Kidney (tissue), 14 donors: ENCODE results near the gene LRRC72. TPM values are rescaled to one million over a fixed set of nuclear protein-coding genes. Genes with fewer than 3 reads are reported as not detected.

Experiments used
- DNase-seq, 5 donors: peaks; one replicate each; pipeline ENCODE4 v3.0.0-alpha.2; 2013 to 2020
- FAIRE-seq: peaks from 2 replicates; lab custom pipeline; 2012; peaks lifted over from hg19 to GRCh38; lab: Jason Lieb, UNC
- H3K27ac ChIP-seq, 2 donors: one replicate each; pipeline ENCODE4 v1.7.0; 2013; ENCODE audit warnings: low read depth in 2 of 2, low read length in 2 of 2, inconsistent platforms in 1 of 2
- H3K27me3 ChIP-seq: one replicate; pipeline ENCODE4 v1.7.1; 2013; ENCODE audit warnings: low read length, inconsistent platforms; ENCODE audit not compliant: control insufficient read depth, insufficient read depth
- H3K36me3 ChIP-seq, 3 donors: one replicate each; pipeline versions ENCODE4 v1.7.0 to v1.7.1; 2013; ENCODE audit warnings: low read length in 3 of 3, control low read depth in 1 of 3, inconsistent platforms in 1 of 3; ENCODE audit not compliant: insufficient read depth in 3 of 3, control insufficient read depth in 2 of 3
- H3K4me1 ChIP-seq, 3 donors: one replicate each; pipeline versions ENCODE4 v1.7.0 to v1.7.1; 2013; ENCODE audit warnings: low read length in 3 of 3, inconsistent platforms in 1 of 3, low read depth in 1 of 3; ENCODE audit not compliant: control insufficient read depth in 2 of 3, insufficient read depth in 2 of 3
- H3K4me3 ChIP-seq, 3 donors: one replicate each; pipeline versions ENCODE4 v1.7.0 to v1.8.1; 2013; ENCODE audit warnings: low read length in 3 of 3, control low read depth in 1 of 3, inconsistent platforms in 1 of 3
- H3K9ac ChIP-seq, 3 donors: one replicate each; pipeline versions ENCODE4 v1.7.0 to v1.7.1; 2013; ENCODE audit warnings: low read length in 3 of 3, control low read depth in 1 of 3, inconsistent platforms in 1 of 3
- H3K9me3 ChIP-seq, 3 donors: one replicate each; pipeline versions ENCODE4 v1.7.0 to v1.7.1; 2013; ENCODE audit warnings: low read length in 3 of 3, control low read depth in 1 of 3, inconsistent platforms in 1 of 3; ENCODE audit not compliant: control insufficient read depth in 2 of 3, insufficient read depth in 1 of 3
- CTCF ChIP-seq: IDR thresholded peaks from 3 replicates; pipeline ENCODE4 v1.5.1; 2012; ENCODE audit warnings: mild to moderate bottlenecking, moderate library complexity, borderline replicate concordance; ENCODE audit not compliant: insufficient read depth; ENCODE audit errors: extremely low read depth
- intact Hi-C: fragments of 100-400 bp; cut with DNase I; formaldehyde crosslinking; loops from one replicate; pipeline ENCODE4 v1.11.1; 2022
- polyA plus RNA-seq: library from polyadenylated mRNA; stranded (reverse); fragments of 350-450 nt; fragmentation: Illumina TruSeq; extraction: RNeasy Lipid Tissue Mini Kit (QIAGEN cat#74804); gene quantifications from one replicate; pipeline ENCODE4 v1.2.3, GENCODE V29; 2014; ENCODE audit warnings: low read depth, low replicate concordance; ENCODE audit not compliant: insufficient read depth
- total RNA-seq: library from RNA; stranded (reverse); fragmentation: NEBNext Ultra II Directional; extraction: Animal tissue kit (Norgen Biotek cat#: 25700); gene quantifications from one replicate; pipeline ENCODE4 v1.2.1, GENCODE V29; 2021
- donor health status: control.
- donor health status: control.
- donor health status: control.
- donor health status: control.
- donor health status: control.
- donor health status: DM: yes; HTN: yes; CAD: no.
- donor health status: Normal renal cell carcinoma (clear cell type).

The LRRC72 gene
- total and polyA plus RNA-seq, 2 donors from 2014 or later: not detected

DNA sequence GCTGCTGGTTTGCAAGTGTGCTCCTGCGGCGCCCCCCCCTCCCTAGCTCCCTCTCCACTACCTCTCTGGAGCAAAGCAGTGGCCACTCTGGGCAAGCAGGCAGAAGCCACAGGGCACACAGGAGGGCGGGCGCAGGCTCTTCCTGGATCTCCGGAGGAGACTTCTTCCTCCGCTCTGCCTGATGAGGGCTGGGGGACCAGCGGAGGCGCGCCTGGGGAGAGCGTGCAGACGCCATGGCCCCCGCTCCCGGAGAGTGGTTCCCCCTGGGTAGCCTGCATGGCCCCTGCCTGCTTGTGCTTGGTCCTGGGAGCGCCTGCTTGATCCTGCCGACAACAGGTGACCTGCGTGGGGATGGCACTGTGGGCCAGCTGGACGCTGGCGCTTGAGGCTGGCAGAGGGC, 89.9 kb downstream of the LRRC72 start:
- Histone ChIP-seq H3K4me3 (no peak overlapping the region), H3K27me3 (no peaks in the 10 kb centered on the region), H3K9me3 (no peaks in the 10 kb centered on the region), H3K4me1 (no peaks in the 10 kb centered on the region), H3K27ac (no peak overlapping the region), H3K36me3 (peaks cover 4 to 13% (median 5%) of the 10 kb centered on the region in 3 donors), H3K9ac (no peak overlapping the region)
- intact Hi-C loops: no loop called here
- FAIRE-seq: no peak
- DNase-seq: peak in 1 of 5 donors; percentile 72
- TF ChIP-seq CTCF: no peak

DNA sequence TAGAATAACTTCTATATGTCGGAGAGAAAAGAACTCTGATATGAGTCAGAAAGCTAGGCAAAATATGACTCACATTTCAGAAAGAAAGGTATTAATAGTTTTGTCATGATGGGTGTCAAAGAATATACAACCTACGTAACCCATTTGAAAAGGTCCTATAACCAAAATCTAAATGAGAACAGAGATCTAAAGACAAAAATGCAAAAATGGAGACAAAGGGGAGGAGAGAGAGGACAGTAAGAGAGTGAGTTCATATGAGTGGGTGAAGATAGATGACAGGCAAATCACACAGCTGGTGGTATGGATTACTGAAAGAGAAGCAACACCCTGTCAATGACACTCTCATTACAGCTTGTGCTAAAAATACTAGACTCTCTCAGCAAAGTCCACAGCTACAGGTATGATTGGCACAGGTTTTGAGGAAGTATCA, 93.4 kb downstream of the LRRC72 start:
- intact Hi-C loops: no loop called here
- TF ChIP-seq CTCF: no peak

GRCh38 chr7:16626388-16626787, 99.8 kb downstream of the LRRC72 start:
- H3K4me3 ChIP-seq: no peak overlapping the region
- DNase-seq (no peak), FAIRE-seq (no peak)
- H3K36me3 ChIP-seq: peaks cover 3 to 10% (median 5%) of the 10 kb centered on the region in 3 donors
- H3K27ac ChIP-seq: no peak overlapping the region
- intact Hi-C loops: no loop called here
- no peaks in the 10 kb centered on the region for H3K27me3 ChIP-seq
- no peaks in the 10 kb centered on the region for H3K4me1 ChIP-seq
- TF ChIP-seq CTCF: no peak
- H3K9ac ChIP-seq: no peak overlapping the region
- no peaks in the 10 kb centered on the region for H3K9me3 ChIP-seq

More for the DNA sequence above, 93.4 kb downstream of the LRRC72 start:
- no peaks in the 10 kb centered on the region for H3K9me3 ChIP-seq
- H3K4me3 ChIP-seq: no peak overlapping the region
- no peak overlapping the region for H3K9ac ChIP-seq
- H3K4me1 ChIP-seq: no peaks in the 10 kb centered on the region
- no peak for DNase-seq
- H3K27me3 ChIP-seq: no peaks in the 10 kb centered on the region
- FAIRE-seq: no peak
- H3K27ac ChIP-seq: no peak overlapping the region
- peaks cover 5 to 18% (median 6%) of the 10 kb centered on the region in 3 donors for H3K36me3 ChIP-seq

- TF ChIP-seq CTCF: no peak
- Histone ChIP-seq H3K4me3 (no peak overlapping the region), H3K27ac (no peak overlapping the region), H3K9me3 (no peaks in the 10 kb centered on the region), H3K36me3 (peaks cover 3 to 10% (median 5%) of the 10 kb centered on the region in 3 donors), H3K27me3 (no peaks in the 10 kb centered on the region), H3K9ac (no peak overlapping the region), H3K4me1 (no peaks in the 10 kb centered on the region)
- FAIRE-seq (no peak), DNase-seq (no peak)
- intact Hi-C loops: no loop called here
These were observed 100.6 kb downstream of the LRRC72 start for GRCh38 chr7:16627236-16627635.
